NCI-H1092 treated with DMSO at 0.1 percent for 48 hours (cell line): ENCODE measurements around the gene NIM1K.
"Not testable (repeated sequence)": the region's sequence is repeated elsewhere in the genome, so short reads cannot be mapped to it uniquely, and the experiment has no call there.

ENCODE experiments used
- DNase-seq: peaks from one replicate; lab custom pipeline; 2025; lab: John Stamatoyannopoulos, UW

The NIM1K gene

GRCh38 chr5:43230707-43231106 is 38.7 kb downstream of the NIM1K start:
- no peak for DNase-seq

GRCh38 chr5:43231977-43232376 is 40.0 kb downstream of the NIM1K start:
- peak; percentile 38 for DNase-seq

GRCh38 chr5:43232943-43233833 is 41.2 kb downstream of the NIM1K start:
- DNase-seq, result peak; percentile 57

GRCh38 chr5:43233946-43234345 is 41.9 kb downstream of the NIM1K start:
- DNase-seq, result no peak

GRCh38 chr5:43236653-43237355 is 44.8 kb downstream of the NIM1K start:
- no peak for DNase-seq

- DNase-seq, result no peak
Observed at GRCh38 chr5:43242196-43242595, 50.2 kb downstream of the NIM1K start.

- DNase-seq, result no peak
Observed at GRCh38 chr5:43243270-43243669, 51.2 kb downstream of the NIM1K start.

- DNase-seq, result no peak
Observed at GRCh38 chr5:43244823-43245565, 53.0 kb downstream of the NIM1K start.

- no peak for DNase-seq
Observed at GRCh38 chr5:43245724-43246385, 53.8 kb downstream of the NIM1K start.

- DNase-seq, result no peak
Observed at GRCh38 chr5:43251754-43252153, 59.7 kb downstream of the NIM1K start.

- no peak for DNase-seq
Observed at GRCh38 chr5:43255704-43256103, 63.7 kb downstream of the NIM1K start.

GRCh38 chr5:43256261-43256966 is 64.4 kb downstream of the NIM1K start:
- DNase-seq, result no peak

GRCh38 chr5:43258116-43258515 is 66.1 kb downstream of the NIM1K start:
- no peak for DNase-seq

GRCh38 chr5:43262269-43262668 is 70.2 kb downstream of the NIM1K start:
- not testable (repeated sequence) for DNase-seq

- no peak for DNase-seq
Observed at GRCh38 chr5:43268188-43268820, 76.3 kb downstream of the NIM1K start.

GRCh38 chr5:43270645-43271044 is 78.6 kb downstream of the NIM1K start:
- DNase-seq, result no peak

GRCh38 chr5:43273552-43273951 is 81.5 kb downstream of the NIM1K start:
- no peak for DNase-seq

GRCh38 chr5:43274435-43275114 is 82.5 kb downstream of the NIM1K start:
- DNase-seq, result no peak

GRCh38 chr5:43275391-43275790 is 83.4 kb downstream of the NIM1K start:
- DNase-seq, result no peak

- DNase-seq, result no peak
Observed at GRCh38 chr5:43279548-43280274, 87.7 kb downstream of the NIM1K start.
